Suprapubic skin (tissue), 4 donors: Measurements from ENCODE around the gene FLVCR2.

ENCODE experiments used
- EP300 ChIP-seq: sonication (generic); formaldehyde crosslinking; IDR thresholded peaks from one replicate; pipeline ENCODE4 v1.6.1; 2017; ENCODE audit warnings: antibody characterized with exemption
- POLR2A ChIP-seq, 2 donors: fragments of 450-650 bp; IDR thresholded peaks; one replicate each; pipeline ENCODE4 v1.6.1; 2017; ENCODE audit warnings: antibody characterized with exemption in 2 of 2, mild to moderate bottlenecking in 2 of 2, moderate library complexity in 2 of 2
- POLR2AphosphoS5 ChIP-seq, 3 donors: sonication (generic); formaldehyde crosslinking; IDR thresholded peaks; one replicate each; pipeline ENCODE4 v1.6.1; 2017; ENCODE audit warnings: antibody characterized with exemption in 3 of 3
- TF ChIP-seq, protein P1 (sequence below), 2 donors: fragments of 200-600 bp in 1 of 2; fragments of 450-650 bp in 1 of 2; sonication (generic) in 1 of 2; IDR thresholded peaks; one replicate each; pipeline ENCODE4 v1.5.1; 2016 to 2019; ENCODE audit warnings: antibody characterized with exemption in 2 of 2, mild to moderate bottlenecking in 1 of 2, moderate library complexity in 1 of 2

DNA sequence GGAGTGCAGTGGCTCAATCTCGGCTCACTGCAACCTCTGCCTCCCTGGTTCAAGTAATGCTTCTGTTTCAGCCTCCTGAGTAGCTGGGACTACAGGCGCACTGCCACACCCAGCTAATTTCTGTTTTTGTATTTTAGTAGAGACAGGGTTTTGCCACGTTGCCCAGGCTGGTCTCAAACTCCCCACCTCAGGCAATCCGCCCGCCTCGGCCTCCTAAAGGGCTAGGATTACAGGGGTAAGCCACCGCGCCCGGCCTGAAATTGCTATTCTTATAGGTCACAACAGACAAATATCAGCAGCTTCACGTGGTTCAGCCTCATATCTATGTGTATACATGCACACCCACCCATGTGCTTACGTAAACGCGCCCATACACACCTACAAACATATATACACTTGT is 32.5 kb upstream of the FLVCR2 start:
- TF ChIP-seq, protein P1, sequence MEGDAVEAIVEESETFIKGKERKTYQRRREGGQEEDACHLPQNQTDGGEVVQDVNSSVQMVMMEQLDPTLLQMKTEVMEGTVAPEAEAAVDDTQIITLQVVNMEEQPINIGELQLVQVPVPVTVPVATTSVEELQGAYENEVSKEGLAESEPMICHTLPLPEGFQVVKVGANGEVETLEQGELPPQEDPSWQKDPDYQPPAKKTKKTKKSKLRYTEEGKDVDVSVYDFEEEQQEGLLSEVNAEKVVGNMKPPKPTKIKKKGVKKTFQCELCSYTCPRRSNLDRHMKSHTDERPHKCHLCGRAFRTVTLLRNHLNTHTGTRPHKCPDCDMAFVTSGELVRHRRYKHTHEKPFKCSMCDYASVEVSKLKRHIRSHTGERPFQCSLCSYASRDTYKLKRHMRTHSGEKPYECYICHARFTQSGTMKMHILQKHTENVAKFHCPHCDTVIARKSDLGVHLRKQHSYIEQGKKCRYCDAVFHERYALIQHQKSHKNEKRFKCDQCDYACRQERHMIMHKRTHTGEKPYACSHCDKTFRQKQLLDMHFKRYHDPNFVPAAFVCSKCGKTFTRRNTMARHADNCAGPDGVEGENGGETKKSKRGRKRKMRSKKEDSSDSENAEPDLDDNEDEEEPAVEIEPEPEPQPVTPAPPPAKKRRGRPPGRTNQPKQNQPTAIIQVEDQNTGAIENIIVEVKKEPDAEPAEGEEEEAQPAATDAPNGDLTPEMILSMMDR (IDR thresholded peaks at IDR 0.05), result no peak
- TF ChIP-seq POLR2A (IDR thresholded peaks at IDR 0.05) (no peak), POLR2AphosphoS5 (IDR thresholded peaks at IDR 0.05) (no peak), EP300 (no peak)
